ENCODE measurements around the gene TFCP2L1. TPM values are rescaled to one million over a fixed set of nuclear protein-coding genes. Genes with fewer than 3 reads are reported as not detected.

TFCP2L1 gene
- total and polyA plus RNA-seq, 4 donors, result 0.06 to 1.5 (median 0.36) TPM

DNA sequence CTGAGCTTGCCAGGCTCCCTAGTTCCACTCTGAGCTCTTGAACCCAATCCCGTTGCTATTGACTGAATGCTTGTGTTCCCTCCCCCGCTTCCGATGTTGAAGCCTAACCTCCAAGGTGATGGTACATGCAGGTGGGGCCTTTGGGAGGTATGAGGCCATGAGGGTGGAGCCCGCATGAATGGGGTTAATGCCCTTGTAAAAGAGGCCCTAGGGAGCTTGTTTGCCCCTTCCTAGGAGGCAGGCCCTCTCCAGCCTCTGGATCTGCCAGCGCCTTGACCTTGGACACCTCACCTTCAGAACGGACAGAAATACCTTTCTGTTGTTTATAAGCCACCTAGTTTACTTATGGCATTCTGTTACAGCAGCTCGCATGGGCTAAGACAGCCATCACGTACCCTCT is 71.6 kb downstream of the TFCP2L1 start:
- DNase-seq (ENCODE audit: low spot score), result no peak
- Histone ChIP-seq H3K27me3 (ENCODE audit: control insufficient read depth in 4 of 4, insufficient read depth in 4 of 4, low read length in 3 of 4) (peaks cover 0 to 13% (median 2%) of the 10 kb centered on the region in 4 donors), H3K4me1 (ENCODE audit: control insufficient read depth in 4 of 4, insufficient read depth in 4 of 4, low read length in 3 of 4) (peaks cover 6 to 19% (median 13%) of the 10 kb centered on the region in 4 donors), H3K9ac (ENCODE audit: low read depth in 1 of 2, low read length in 2 of 2) (no peak overlapping the region), H3K4me3 (ENCODE audit: low read depth in 1 of 3, low read length in 3 of 3) (no peak overlapping the region), H3K9me3 (ENCODE audit: control insufficient read depth in 4 of 4, low read length in 3 of 4) (no peaks in the 10 kb centered on the region), H3K36me3 (ENCODE audit: control insufficient read depth in 4 of 4, insufficient read depth in 3 of 4, low read depth in 1 of 4, low read length in 3 of 4) (no peaks in the 10 kb centered on the region), H3K27ac (ENCODE audit: low read depth in 1 of 2, low read length in 2 of 2) (no peak overlapping the region)
- TF ChIP-seq EGR1 (IDR thresholded peaks at IDR 0.05; ENCODE audit: low read depth in 2 of 2) (no peak), RXRA (IDR thresholded peaks at IDR 0.05) (no peak), RAD21 (IDR thresholded peaks at IDR 0.05) (no peak), TAF1 (conservative IDR thresholded peaks at IDR 0.05) (no peak), JUND (IDR thresholded peaks at IDR 0.05) (no peak), FOXA1 (IDR thresholded peaks at IDR 0.05) (no peak), YY1 (IDR thresholded peaks at IDR 0.05) (no peak), GABPA (IDR thresholded peaks at IDR 0.05 in 1 of 2, conservative IDR thresholded peaks at IDR 0.05 in 1 of 2) (no peak), FOXA2 (IDR thresholded peaks at IDR 0.05) (no peak)
- TF ChIP-seq, protein P1, sequence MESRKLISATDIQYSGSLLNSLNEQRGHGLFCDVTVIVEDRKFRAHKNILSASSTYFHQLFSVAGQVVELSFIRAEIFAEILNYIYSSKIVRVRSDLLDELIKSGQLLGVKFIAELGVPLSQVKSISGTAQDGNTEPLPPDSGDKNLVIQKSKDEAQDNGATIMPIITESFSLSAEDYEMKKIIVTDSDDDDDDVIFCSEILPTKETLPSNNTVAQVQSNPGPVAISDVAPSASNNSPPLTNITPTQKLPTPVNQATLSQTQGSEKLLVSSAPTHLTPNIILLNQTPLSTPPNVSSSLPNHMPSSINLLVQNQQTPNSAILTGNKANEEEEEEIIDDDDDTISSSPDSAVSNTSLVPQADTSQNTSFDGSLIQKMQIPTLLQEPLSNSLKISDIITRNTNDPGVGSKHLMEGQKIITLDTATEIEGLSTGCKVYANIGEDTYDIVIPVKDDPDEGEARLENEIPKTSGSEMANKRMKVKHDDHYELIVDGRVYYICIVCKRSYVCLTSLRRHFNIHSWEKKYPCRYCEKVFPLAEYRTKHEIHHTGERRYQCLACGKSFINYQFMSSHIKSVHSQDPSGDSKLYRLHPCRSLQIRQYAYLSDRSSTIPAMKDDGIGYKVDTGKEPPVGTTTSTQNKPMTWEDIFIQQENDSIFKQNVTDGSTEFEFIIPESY (IDR thresholded peaks at IDR 0.05), result no peak
- TF ChIP-seq, protein P2, sequence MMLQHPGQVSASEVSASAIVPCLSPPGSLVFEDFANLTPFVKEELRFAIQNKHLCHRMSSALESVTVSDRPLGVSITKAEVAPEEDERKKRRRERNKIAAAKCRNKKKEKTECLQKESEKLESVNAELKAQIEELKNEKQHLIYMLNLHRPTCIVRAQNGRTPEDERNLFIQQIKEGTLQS (IDR thresholded peaks at IDR 0.05), result no peak
- WGBS, result 82% methylated on average over 8 of the region's 8 CpGs

DNA sequence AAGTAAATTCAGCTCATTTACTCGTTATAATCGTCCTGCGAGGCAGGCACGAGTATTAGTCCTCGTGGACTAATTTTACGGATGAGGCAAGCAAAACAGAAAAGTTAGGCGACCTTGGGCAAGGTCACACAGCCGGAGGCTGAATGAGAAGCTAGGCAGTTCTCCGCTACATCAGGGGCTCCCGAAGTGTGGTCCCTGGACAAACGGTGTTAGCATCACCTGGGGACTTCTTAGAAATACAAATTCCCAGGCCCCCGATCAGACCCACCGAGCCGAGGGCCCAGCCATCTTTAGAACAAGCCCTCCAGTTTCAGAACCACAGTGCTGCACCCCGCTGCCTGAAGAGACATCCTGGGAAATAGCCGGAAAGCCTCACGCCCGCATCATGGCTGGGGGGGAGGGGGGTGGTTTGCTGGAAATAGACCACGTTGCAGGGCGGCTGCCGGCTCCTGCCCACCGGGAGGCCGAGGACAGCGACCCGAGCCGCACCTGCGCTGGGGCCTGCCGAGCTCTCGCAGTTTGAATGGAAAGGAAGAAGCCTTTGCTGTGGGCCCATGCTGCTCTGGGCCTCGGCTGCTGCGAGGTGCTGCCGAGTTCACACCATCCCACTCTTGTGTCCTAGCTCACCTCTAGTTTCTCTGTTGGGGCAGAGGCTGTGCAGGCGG is 72.2 kb downstream of the TFCP2L1 start:
- H3K4me3 ChIP-seq (ENCODE audit: low read depth in 1 of 3, low read length in 3 of 3), result no peak overlapping the region
- no peaks in the 10 kb centered on the region for H3K36me3 ChIP-seq (ENCODE audit: control insufficient read depth in 4 of 4, insufficient read depth in 3 of 4, low read depth in 1 of 4, low read length in 3 of 4)
- H3K27ac ChIP-seq (ENCODE audit: low read depth in 1 of 2, low read length in 2 of 2), result no peak overlapping the region
- H3K9me3 ChIP-seq (ENCODE audit: control insufficient read depth in 4 of 4, low read length in 3 of 4), result no peaks in the 10 kb centered on the region
- WGBS, result 68% methylated on average over 33 of the region's 33 CpGs
- TF ChIP-seq HNF4G (IDR thresholded peaks at IDR 0.05), result no peak
- TF ChIP-seq TAF1 (conservative IDR thresholded peaks at IDR 0.05), result no peak
- TF ChIP-seq EGR1 (IDR thresholded peaks at IDR 0.05; ENCODE audit: low read depth in 2 of 2), result no peak
- no peak for TF ChIP-seq HNF4A (conservative IDR thresholded peaks at IDR 0.05)
- no peak for TF ChIP-seq NR2F2 (IDR thresholded peaks at IDR 0.05)
- TF ChIP-seq GABPA (IDR thresholded peaks at IDR 0.05 in 1 of 2, conservative IDR thresholded peaks at IDR 0.05 in 1 of 2), result no peak
- TF ChIP-seq, protein P1 (IDR thresholded peaks at IDR 0.05), result no peak
- TF ChIP-seq SP1 (IDR thresholded peaks at IDR 0.05), result no peak
- TF ChIP-seq, protein P3, sequence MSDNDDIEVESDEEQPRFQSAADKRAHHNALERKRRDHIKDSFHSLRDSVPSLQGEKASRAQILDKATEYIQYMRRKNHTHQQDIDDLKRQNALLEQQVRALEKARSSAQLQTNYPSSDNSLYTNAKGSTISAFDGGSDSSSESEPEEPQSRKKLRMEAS (IDR thresholded peaks at IDR 0.05), result no peak
- H3K9ac ChIP-seq (ENCODE audit: low read depth in 1 of 2, low read length in 2 of 2), result no peak overlapping the region
- DNase-seq (ENCODE audit: low spot score), result no peak
- H3K27me3 ChIP-seq (ENCODE audit: control insufficient read depth in 4 of 4, insufficient read depth in 4 of 4, low read length in 3 of 4), result peaks cover 0 to 13% (median 2%) of the 10 kb centered on the region in 4 donors
- peaks cover 6 to 18% (median 13%) of the 10 kb centered on the region in 4 donors for H3K4me1 ChIP-seq (ENCODE audit: control insufficient read depth in 4 of 4, insufficient read depth in 4 of 4, low read length in 3 of 4)

All from liver (tissue), 9 donors.